ENCODE data around the gene SARS2.

SARS2 gene

DNA sequence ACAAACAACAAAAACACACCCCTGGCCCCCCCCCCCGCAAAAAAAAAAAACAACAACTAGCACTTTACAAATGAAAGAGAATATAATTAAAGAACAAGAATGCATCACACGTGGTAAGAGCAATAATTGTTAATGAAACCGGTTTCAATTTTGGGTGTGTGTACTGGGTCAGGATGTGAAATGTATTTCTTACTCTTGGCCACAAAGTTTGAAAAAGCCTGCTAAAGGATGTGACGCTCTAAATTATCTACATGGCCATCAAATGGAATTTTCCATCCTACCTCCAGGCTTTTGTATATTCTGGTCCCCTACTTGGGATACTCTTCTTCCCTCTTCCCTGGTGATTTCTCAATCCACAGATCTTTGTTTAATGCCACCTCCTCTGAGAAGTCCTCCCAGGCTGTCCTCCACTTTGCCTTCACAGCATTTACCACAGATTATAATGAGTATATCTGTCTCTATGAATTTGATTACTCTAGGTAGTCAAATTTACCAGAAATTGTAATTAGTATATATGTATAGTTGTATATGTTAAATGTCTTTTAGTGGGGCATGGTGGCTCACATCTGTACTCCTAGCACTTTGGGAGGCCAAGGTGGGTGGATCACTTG is 2.1 kb downstream of the SARS2 start:
- Histone ChIP-seq H3K4me1 (ENCODE audit: control insufficient read depth, insufficient read depth, low read length) (0 out of 2 replicates have a peak, but pooled peaks cover 7% of the 10 kb centered on the region), H3K27me3 (ENCODE audit: control insufficient read depth, insufficient read depth, low read length) (no peaks in the 10 kb centered on the region), H3K9ac (ENCODE audit: low read length) (no peak overlapping the region), H3K4me3 (ENCODE audit: low read depth, low read length) (no peak overlapping the region), H3K27ac (ENCODE audit: low read depth, low read length) (no peak overlapping the region), H3K36me3 (ENCODE audit: control insufficient read depth, insufficient read depth, low read length) (peaks cover 45% of the 10 kb centered on the region), H3K9me3 (ENCODE audit: control insufficient read depth, insufficient read depth, low read depth, low read length) (peaks cover 3% of the 10 kb centered on the region)

DNA sequence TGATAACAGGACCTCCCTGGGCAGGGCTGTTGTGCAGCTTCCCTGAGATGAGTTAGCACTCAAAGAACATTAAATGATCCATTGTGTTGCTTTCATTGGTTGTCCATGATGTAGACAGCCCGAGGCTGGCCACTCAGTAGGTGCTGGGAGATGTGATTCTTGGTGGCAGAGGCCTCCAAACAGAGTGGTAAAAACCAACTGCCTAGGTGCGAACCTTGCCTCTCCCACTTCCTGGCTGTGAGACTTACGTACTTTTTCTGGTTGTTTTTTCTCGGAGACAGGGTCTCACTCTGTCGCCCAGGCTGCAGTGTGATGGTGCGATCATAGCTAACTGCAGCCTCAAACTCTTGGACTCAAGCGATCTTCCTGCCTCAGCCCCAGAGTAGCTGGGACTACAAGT is 6.2 kb downstream of the SARS2 start:
- Histone ChIP-seq H3K9me3 (ENCODE audit: control insufficient read depth, insufficient read depth, low read depth, low read length) (no peaks in the 10 kb centered on the region), H3K4me3 (ENCODE audit: low read depth, low read length) (no peak overlapping the region), H3K36me3 (ENCODE audit: control insufficient read depth, insufficient read depth, low read length) (peaks cover 48% of the 10 kb centered on the region), H3K4me1 (ENCODE audit: control insufficient read depth, insufficient read depth, low read length) (0 out of 2 replicates have a peak, but pooled peaks cover under 1% of the 10 kb centered on the region), H3K9ac (ENCODE audit: low read length) (no peak overlapping the region), H3K27ac (ENCODE audit: low read depth, low read length) (no peak overlapping the region), H3K27me3 (ENCODE audit: control insufficient read depth, insufficient read depth, low read length) (no peaks in the 10 kb centered on the region)

DNA sequence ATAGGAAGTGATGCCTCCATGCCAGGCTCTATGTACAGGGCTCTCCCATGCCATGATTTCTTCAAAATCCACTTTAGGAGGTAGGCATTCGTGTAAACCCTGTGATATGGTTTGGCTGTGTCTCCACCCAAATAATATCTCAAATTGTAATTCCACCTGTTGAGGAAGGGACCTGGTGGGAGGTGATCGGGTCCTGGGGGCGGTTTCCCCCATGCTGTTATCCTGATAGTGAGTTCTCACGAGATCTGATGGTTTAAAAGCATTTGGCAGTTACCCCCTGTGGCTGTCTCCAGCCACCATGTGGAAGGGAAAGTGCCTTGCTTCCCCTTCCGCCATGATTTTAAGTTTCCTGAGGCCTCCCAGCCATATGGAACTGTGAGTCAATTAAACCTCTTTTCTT is 8.1 kb downstream of the SARS2 start:
- Histone ChIP-seq H3K27ac (ENCODE audit: low read depth, low read length) (no peak overlapping the region), H3K4me1 (ENCODE audit: control insufficient read depth, insufficient read depth, low read length) (no peaks in the 10 kb centered on the region), H3K9me3 (ENCODE audit: control insufficient read depth, insufficient read depth, low read depth, low read length) (no peaks in the 10 kb centered on the region), H3K9ac (ENCODE audit: low read length) (no peak overlapping the region), H3K4me3 (ENCODE audit: low read depth, low read length) (no peak overlapping the region), H3K36me3 (ENCODE audit: control insufficient read depth, insufficient read depth, low read length) (peaks cover 47% of the 10 kb centered on the region), H3K27me3 (ENCODE audit: control insufficient read depth, insufficient read depth, low read length) (no peaks in the 10 kb centered on the region)

DNA sequence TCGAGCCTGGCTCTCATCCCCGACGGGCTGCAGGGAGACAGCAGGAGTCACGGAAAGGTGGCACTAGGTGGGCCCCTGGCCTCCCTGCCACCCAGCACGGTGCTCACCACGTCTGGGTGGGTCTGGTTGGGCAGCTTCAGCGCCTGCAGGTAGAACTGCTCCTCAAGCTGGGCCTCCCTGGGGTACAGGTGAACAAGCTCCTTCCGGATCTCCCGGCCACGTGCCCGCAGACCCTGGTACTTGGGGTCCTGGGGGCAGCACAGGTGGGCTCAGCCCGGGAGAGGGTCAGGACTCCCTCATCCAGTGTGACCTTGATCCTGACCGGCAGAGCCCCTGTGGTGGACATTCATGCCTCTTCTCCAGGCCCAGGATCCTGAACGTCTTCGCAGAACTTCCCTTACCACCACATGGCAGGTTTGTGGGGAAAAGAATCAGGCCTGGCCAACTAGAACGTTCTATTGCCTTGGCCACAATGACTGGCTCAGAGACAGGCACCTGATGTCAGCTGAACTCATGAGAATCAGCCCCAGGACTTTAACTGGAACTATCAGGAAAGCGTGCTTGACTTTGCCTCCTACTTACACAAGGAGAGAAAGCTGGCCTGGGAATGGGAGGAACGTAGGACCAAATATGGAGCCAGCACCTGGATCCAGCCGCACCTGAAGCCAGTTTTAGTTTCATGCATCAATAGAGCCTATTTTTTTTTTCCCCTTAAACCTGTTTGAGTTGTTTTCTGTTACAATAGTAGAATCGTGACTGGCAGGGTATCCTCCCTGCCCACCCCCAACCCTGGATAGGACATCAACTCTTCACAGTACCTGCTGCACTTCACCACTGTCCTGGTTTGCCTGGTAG is 8.9 kb downstream of the SARS2 start:
- Histone ChIP-seq H3K4me3 (ENCODE audit: low read depth, low read length) (no peak overlapping the region), H3K9ac (ENCODE audit: low read length) (no peak overlapping the region), H3K36me3 (ENCODE audit: control insufficient read depth, insufficient read depth, low read length) (peaks cover 47% of the 10 kb centered on the region), H3K9me3 (ENCODE audit: control insufficient read depth, insufficient read depth, low read depth, low read length) (no peaks in the 10 kb centered on the region), H3K4me1 (ENCODE audit: control insufficient read depth, insufficient read depth, low read length) (no peaks in the 10 kb centered on the region), H3K27me3 (ENCODE audit: control insufficient read depth, insufficient read depth, low read length) (no peaks in the 10 kb centered on the region), H3K27ac (ENCODE audit: low read depth, low read length) (no peak overlapping the region)

DNA sequence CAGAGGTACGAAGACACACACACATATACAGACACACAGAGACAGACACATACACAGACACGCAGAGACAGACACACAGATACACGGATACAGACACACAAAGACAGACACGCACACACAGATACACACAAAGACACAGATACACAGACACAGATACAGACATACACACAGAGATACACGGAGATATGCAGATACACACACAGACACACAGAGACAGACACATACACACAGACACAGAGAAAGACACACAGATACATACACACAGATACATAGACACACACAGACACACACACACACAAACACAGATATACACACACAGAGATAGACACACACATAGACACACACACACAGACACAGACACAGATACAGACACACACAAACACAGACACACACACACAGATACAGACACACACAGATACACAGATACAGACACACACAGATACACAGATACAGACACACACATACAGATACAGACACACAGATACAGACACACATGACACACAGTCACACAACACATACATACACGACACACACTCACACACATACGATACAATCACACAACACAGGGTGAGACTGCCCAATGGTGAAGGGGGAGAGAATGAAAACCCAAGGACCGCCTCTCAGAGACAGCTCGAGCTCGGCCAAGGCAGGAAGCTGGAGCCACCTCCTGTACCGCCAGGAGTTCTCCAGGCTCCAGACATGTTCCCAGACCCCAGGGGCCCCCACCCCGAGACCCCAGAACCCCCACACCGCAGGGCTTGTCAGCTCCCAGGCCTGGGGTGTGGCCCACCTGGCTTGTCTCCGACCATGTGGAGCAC is 9.8 kb downstream of the SARS2 start:
- H3K4me3 ChIP-seq (ENCODE audit: low read depth, low read length): no peak overlapping the region
- no peak overlapping the region for H3K27ac ChIP-seq (ENCODE audit: low read depth, low read length)
- H3K9me3 ChIP-seq (ENCODE audit: control insufficient read depth, insufficient read depth, low read depth, low read length): no peaks in the 10 kb centered on the region
- no peaks in the 10 kb centered on the region for H3K27me3 ChIP-seq (ENCODE audit: control insufficient read depth, insufficient read depth, low read length)
- peaks cover 46% of the 10 kb centered on the region for H3K36me3 ChIP-seq (ENCODE audit: control insufficient read depth, insufficient read depth, low read length)
- no peak overlapping the region for H3K9ac ChIP-seq (ENCODE audit: low read length)
- H3K4me1 ChIP-seq (ENCODE audit: control insufficient read depth, insufficient read depth, low read length): no peaks in the 10 kb centered on the region

DNA sequence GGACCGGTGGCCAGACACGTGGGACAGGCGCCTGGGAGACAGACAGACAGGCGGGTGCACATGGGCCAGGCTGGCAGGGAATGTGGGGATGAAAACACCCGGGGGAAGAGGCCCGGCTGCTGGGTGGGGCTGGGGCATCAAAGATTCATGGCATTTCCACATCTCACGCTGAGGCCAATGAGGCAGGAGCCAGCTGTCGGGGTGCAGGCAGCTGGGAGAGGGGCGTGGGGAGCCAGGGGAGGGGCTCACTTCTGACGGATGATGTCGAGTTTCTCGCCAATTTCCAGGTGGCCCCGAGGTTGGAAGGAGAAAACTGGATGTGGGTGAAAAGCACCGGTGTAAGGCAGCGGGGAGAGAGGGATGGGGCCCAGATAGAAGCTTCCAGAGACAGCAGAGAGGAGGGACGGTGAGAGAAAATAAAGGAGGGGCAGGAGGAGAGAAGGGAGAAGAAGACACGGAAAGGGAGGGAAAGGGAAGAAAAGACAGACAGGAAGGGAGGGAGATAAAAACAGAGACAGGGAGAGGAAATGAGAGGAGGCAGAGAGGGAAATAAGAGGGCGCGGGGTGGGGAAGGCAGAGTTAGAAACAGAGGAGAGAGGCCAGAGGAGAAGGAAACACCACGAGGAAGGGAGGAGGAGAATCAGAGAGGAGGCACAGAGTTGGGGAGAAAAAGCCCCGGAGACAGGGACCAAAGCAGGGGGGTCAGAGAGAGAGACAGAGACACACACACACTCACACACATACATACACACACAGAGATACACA is 10.5 kb downstream of the SARS2 start:
- Histone ChIP-seq H3K9me3 (ENCODE audit: control insufficient read depth, insufficient read depth, low read depth, low read length) (no peaks in the 10 kb centered on the region), H3K36me3 (ENCODE audit: control insufficient read depth, insufficient read depth, low read length) (peaks cover 43% of the 10 kb centered on the region), H3K9ac (ENCODE audit: low read length) (no peak overlapping the region), H3K4me3 (ENCODE audit: low read depth, low read length) (no peak overlapping the region), H3K27me3 (ENCODE audit: control insufficient read depth, insufficient read depth, low read length) (no peaks in the 10 kb centered on the region), H3K4me1 (ENCODE audit: control insufficient read depth, insufficient read depth, low read length) (no peaks in the 10 kb centered on the region), H3K27ac (ENCODE audit: low read depth, low read length) (no peak overlapping the region)

DNA sequence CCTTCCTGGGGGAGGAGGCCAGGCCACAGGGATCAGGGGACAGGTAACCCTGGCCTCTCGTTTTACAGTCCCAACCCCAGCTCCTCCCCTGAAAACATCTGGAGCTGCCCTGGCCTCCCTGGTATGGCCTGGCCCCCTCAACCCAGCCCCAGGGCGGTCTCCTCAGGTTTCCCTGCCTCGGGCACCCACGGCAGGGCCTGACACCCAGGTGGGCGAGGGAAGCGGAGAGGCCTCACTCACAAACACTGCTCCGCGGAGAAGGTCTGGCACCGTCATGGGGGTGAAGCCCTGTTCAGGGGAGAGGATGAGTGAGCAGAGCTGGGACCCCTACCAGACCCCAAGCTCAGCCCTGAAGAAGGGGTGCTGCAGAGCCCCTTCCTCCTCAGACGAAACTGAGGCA is 12.0 kb downstream of the SARS2 start:
- Histone ChIP-seq H3K4me3 (ENCODE audit: low read depth, low read length) (no peak overlapping the region), H3K4me1 (ENCODE audit: control insufficient read depth, insufficient read depth, low read length) (no peaks in the 10 kb centered on the region), H3K27ac (ENCODE audit: low read depth, low read length) (no peak overlapping the region), H3K9ac (ENCODE audit: low read length) (no peak overlapping the region), H3K27me3 (ENCODE audit: control insufficient read depth, insufficient read depth, low read length) (no peaks in the 10 kb centered on the region), H3K36me3 (ENCODE audit: control insufficient read depth, insufficient read depth, low read length) (peaks cover 30% of the 10 kb centered on the region), H3K9me3 (ENCODE audit: control insufficient read depth, insufficient read depth, low read depth, low read length) (no peaks in the 10 kb centered on the region)

DNA sequence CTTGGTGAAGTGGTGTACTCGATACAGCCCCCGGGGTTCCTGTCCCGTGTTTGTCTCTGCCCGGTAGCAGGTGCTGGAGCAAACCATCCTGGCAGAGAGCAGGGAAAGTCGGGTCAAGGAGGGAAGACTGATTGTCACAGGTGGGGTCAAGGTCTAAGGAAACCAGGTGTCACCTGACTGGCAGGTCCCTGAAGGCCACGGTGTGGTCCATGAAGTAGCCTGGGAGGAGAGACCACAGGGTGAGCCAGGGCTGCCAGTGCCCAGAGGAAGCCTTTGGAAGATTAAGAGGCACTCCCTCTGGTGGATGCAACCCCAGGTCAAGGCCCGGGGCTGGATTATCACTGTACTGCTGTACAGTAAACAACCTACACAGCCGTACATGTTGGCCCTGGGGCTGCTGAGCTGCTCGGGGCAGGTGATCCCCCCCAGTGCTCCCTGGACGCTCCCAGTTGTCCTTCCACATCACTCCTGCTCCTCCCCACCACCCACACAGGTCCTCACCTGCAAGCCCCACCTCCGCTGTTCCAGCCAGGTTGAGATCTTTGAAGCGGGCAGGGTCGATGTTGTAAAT is 12.6 kb downstream of the SARS2 start:
- no peak overlapping the region for H3K27ac ChIP-seq (ENCODE audit: low read depth, low read length)
- H3K9ac ChIP-seq (ENCODE audit: low read length): no peak overlapping the region

DNA sequence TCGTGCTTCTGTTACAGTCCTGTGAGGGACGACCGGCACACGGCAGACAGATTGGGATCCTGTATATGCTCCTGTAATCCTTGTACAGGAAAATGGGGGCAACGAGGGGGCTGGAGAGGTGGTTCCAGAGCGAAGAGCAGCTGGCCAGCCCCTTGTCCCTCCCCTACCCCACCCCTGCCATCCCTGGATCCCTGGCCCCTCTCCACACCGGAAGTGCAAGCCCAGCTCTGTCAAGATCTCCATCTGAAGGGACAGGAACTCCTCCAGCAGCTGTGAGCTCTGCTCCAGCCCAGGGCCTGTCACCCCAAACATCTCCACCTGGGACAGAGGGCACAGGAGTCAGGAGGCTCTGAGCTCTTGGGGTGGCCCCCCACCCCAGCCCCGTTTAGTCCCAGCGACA is 13.0 kb downstream of the SARS2 start:
- no peaks in the 10 kb centered on the region for H3K9me3 ChIP-seq (ENCODE audit: control insufficient read depth, insufficient read depth, low read depth, low read length)
- no peaks in the 10 kb centered on the region for H3K4me1 ChIP-seq (ENCODE audit: control insufficient read depth, insufficient read depth, low read length)
- no peak overlapping the region for H3K27ac ChIP-seq (ENCODE audit: low read depth, low read length)
- no peak overlapping the region for H3K4me3 ChIP-seq (ENCODE audit: low read depth, low read length)
- H3K27me3 ChIP-seq (ENCODE audit: control insufficient read depth, insufficient read depth, low read length): peaks cover 4% of the 10 kb centered on the region; the same call in 1 of the 2 replicates
- H3K9ac ChIP-seq (ENCODE audit: low read length): no peak overlapping the region
- peaks cover 30% of the 10 kb centered on the region for H3K36me3 ChIP-seq (ENCODE audit: control insufficient read depth, insufficient read depth, low read length)

More for the DNA sequence above, 12.6 kb downstream of the SARS2 start:
- Histone ChIP-seq H3K36me3 (ENCODE audit: control insufficient read depth, insufficient read depth, low read length) (peaks cover 30% of the 10 kb centered on the region), H3K9me3 (ENCODE audit: control insufficient read depth, insufficient read depth, low read depth, low read length) (no peaks in the 10 kb centered on the region), H3K4me1 (ENCODE audit: control insufficient read depth, insufficient read depth, low read length) (no peaks in the 10 kb centered on the region), H3K4me3 (ENCODE audit: low read depth, low read length) (no peak overlapping the region), H3K27me3 (ENCODE audit: control insufficient read depth, insufficient read depth, low read length) (no peaks in the 10 kb centered on the region)

All from HUES6 (cell line).